Upper lobe of left lung (tissue), 6 donors: ENCODE data around the gene SRPK1. TPM values are rescaled to one million over a fixed set of nuclear protein-coding genes. Genes with fewer than 3 reads are reported as not detected.

Source experiments
- ATAC-seq, 2 donors: fragments of 200-7000 bp; cut with Tn5 transposase; one replicate each; pipeline ENCODE4 v1.9.1; 2022; ENCODE audit warnings: mild to moderate bottlenecking in 2 of 2, moderate library complexity in 2 of 2; ENCODE audit not compliant: low FRiP score in 2 of 2
- DNase-seq, 2 donors: peaks; one replicate each; pipeline ENCODE4 v3.0.0-alpha.2; 2019 to 2020
- H3K27ac ChIP-seq, 4 donors: fragments of 200-600 bp; sonication (generic); one replicate each; pipeline ENCODE4 v1.5.1; 2016 to 2019
- H3K27me3 ChIP-seq, 4 donors: fragments of 200-600 bp; sonication (generic); one replicate each; pipeline ENCODE4 v1.5.1; 2017 to 2019
- H3K36me3 ChIP-seq, 4 donors: fragments of 200-600 bp; sonication (generic); one replicate each; pipeline ENCODE4 v1.5.1; 2016 to 2019
- H3K4me1 ChIP-seq, 4 donors: fragments of 200-600 bp; sonication (generic); one replicate each; pipeline ENCODE4 v1.5.1; 2018 to 2019
- H3K4me3 ChIP-seq, 4 donors: fragments of 200-600 bp; sonication (generic); one replicate each; pipeline ENCODE4 v1.5.1; 2017 to 2019; ENCODE audit warnings: mild to moderate bottlenecking in 2 of 4, moderate library complexity in 1 of 4
- H3K9me3 ChIP-seq, 4 donors: fragments of 200-600 bp; sonication (generic); one replicate each; pipeline ENCODE4 v1.5.1; 2018 to 2019
- CTCF ChIP-seq, 6 experiments: fragments of 450-650 bp in 4 of 6; fragments of 200-600 bp in 2 of 6; sonication (generic) in 2 of 6; IDR thresholded peaks; one replicate each; pipeline ENCODE4 v1.5.1; 2016 to 2019; ENCODE audit warnings: antibody characterized with exemption in 6 of 6
- EP300 ChIP-seq, 4 donors: sonication (generic); formaldehyde crosslinking; IDR thresholded peaks; one replicate each; pipeline ENCODE4 v1.5.1; 2017; ENCODE audit warnings: antibody characterized with exemption in 4 of 4, control low read depth in 2 of 4
- POLR2A ChIP-seq, 4 donors: fragments of 450-650 bp; IDR thresholded peaks; one replicate each; pipeline ENCODE4 v1.5.1; 2016 to 2017; ENCODE audit warnings: antibody characterized with exemption in 4 of 4, mild to moderate bottlenecking in 2 of 4
- POLR2AphosphoS5 ChIP-seq, 2 donors: sonication (generic); formaldehyde crosslinking; IDR thresholded peaks; one replicate each; pipeline ENCODE4 v1.5.1; 2017; ENCODE audit warnings: antibody characterized with exemption in 2 of 2
- WGBS, 2 donors: methylation state at CpG; one replicate each; pipeline ENCODE4 v1.1.5; 2017 to 2018; 5-methylcytosine and 5-hydroxymethylcytosine counted together
- total RNA-seq, 6 donors: library from RNA; depleted of rRNA in 4 of 6; stranded (reverse); fragments of >200 nt in 4 of 6; gene quantifications; one replicate each; pipeline versions ENCODE4 v1.1.0 to v1.2.1, GENCODE V29; 2016 to 2021
- donor health status: DM: no; HTN: no; CAD: no; lungs with moderate emphysema.
- donor health status: DM: no; HTN: yes; CAD: no; lungs with severe emphysema.

The SRPK1 gene
- total RNA-seq, 6 donors from 2014 or later: 24.5 to 68.5 (median 42.7) TPM

- TF ChIP-seq POLR2A (IDR thresholded peaks at IDR 0.05) (no peak), POLR2AphosphoS5 (IDR thresholded peaks at IDR 0.05) (no peak), EP300 (IDR thresholded peaks at IDR 0.05) (no peak), CTCF (IDR thresholded peaks at IDR 0.05) (no peak)
- H3K9me3 ChIP-seq: peaks cover 0 to 11% (median 8%) of the 10 kb centered on the region in 4 donors
- ATAC-seq (no peak), DNase-seq (no peak)
- H3K36me3 ChIP-seq: peaks cover 2 to 37% (median 4%) of the 10 kb centered on the region in 4 donors
- H3K4me3 ChIP-seq: no peak overlapping the region
- H3K4me1 ChIP-seq: no peaks in the 10 kb centered on the region
- WGBS, 2 donors: 64 to 98% methylated on average over 2 of the region's 2 CpGs
- no peaks in the 10 kb centered on the region for H3K27me3 ChIP-seq
- no peak overlapping the region for H3K27ac ChIP-seq
Observed at GRCh38 chr6:35876902-35877301, 44.0 kb downstream of the SRPK1 start.

- no peak for TF ChIP-seq POLR2A (IDR thresholded peaks at IDR 0.05)
- no peak for TF ChIP-seq CTCF (IDR thresholded peaks at IDR 0.05)
- no peak for TF ChIP-seq EP300 (IDR thresholded peaks at IDR 0.05)
- TF ChIP-seq POLR2AphosphoS5 (IDR thresholded peaks at IDR 0.05): no peak
- WGBS, 2 donors: 80 to 85% methylated on average over 1 of the region's 1 CpG
- DNase-seq (no peak), ATAC-seq (no peak)
- H3K27me3 ChIP-seq: no peaks in the 10 kb centered on the region
- no peaks in the 10 kb centered on the region for H3K4me1 ChIP-seq
- no peaks in the 10 kb centered on the region for H3K9me3 ChIP-seq
- no peak overlapping the region for H3K4me3 ChIP-seq
- H3K36me3 ChIP-seq: peaks cover 0 to 47% (median 10%) of the 10 kb centered on the region in 4 donors
- no peak overlapping the region for H3K27ac ChIP-seq
Observed at GRCh38 chr6:35874730-35875129, 46.2 kb downstream of the SRPK1 start.

- TF ChIP-seq EP300 (IDR thresholded peaks at IDR 0.05) (no peak), POLR2A (IDR thresholded peaks at IDR 0.05) (no peak), POLR2AphosphoS5 (IDR thresholded peaks at IDR 0.05) (no peak), CTCF (IDR thresholded peaks at IDR 0.05) (no peak)
- Histone ChIP-seq H3K36me3 (peaks cover 0 to 58% (median 18%) of the 10 kb centered on the region in 4 donors), H3K4me3 (no peak overlapping the region), H3K9me3 (no peaks in the 10 kb centered on the region), H3K27me3 (no peaks in the 10 kb centered on the region), H3K4me1 (no peaks in the 10 kb centered on the region), H3K27ac (no peak overlapping the region)
- ATAC-seq (no peak), DNase-seq (no peak)
- 94 to 97% methylated on average over 4 of the region's 4 CpGs for WGBS, 2 donors
Observed at GRCh38 chr6:35859367-35859766, 61.5 kb downstream of the SRPK1 start.

- Histone ChIP-seq H3K27me3 (no peaks in the 10 kb centered on the region), H3K4me1 (no peaks in the 10 kb centered on the region), H3K36me3 (peaks cover 0 to 69% (median 20%) of the 10 kb centered on the region in 4 donors), H3K4me3 (no peak overlapping the region), H3K27ac (no peak overlapping the region), H3K9me3 (no peaks in the 10 kb centered on the region)
- ATAC-seq (no peak), DNase-seq (no peak)
- TF ChIP-seq CTCF (IDR thresholded peaks at IDR 0.05) (no peak), POLR2AphosphoS5 (IDR thresholded peaks at IDR 0.05) (no peak), EP300 (IDR thresholded peaks at IDR 0.05) (no peak), POLR2A (IDR thresholded peaks at IDR 0.05) (no peak)
Observed at GRCh38 chr6:35857853-35858252, 63.0 kb downstream of the SRPK1 start.

GRCh38 chr6:35856250-35856649, 64.6 kb downstream of the SRPK1 start:
- Histone ChIP-seq H3K4me1 (no peaks in the 10 kb centered on the region), H3K27me3 (no peaks in the 10 kb centered on the region), H3K9me3 (no peaks in the 10 kb centered on the region), H3K4me3 (no peak overlapping the region), H3K27ac (no peak overlapping the region), H3K36me3 (peaks cover 0 to 69% (median 20%) of the 10 kb centered on the region in 4 donors)
- TF ChIP-seq CTCF (IDR thresholded peaks at IDR 0.05): no peak
- no peak for TF ChIP-seq EP300 (IDR thresholded peaks at IDR 0.05)
- no peak for TF ChIP-seq POLR2A (IDR thresholded peaks at IDR 0.05)
- 92 to 95% methylated on average over 1 of the region's 1 CpG for WGBS, 2 donors
- no peak for ATAC-seq
- DNase-seq: no peak
